Measurements from ENCODE around the gene PTF1A.

The PTF1A gene

DNA sequence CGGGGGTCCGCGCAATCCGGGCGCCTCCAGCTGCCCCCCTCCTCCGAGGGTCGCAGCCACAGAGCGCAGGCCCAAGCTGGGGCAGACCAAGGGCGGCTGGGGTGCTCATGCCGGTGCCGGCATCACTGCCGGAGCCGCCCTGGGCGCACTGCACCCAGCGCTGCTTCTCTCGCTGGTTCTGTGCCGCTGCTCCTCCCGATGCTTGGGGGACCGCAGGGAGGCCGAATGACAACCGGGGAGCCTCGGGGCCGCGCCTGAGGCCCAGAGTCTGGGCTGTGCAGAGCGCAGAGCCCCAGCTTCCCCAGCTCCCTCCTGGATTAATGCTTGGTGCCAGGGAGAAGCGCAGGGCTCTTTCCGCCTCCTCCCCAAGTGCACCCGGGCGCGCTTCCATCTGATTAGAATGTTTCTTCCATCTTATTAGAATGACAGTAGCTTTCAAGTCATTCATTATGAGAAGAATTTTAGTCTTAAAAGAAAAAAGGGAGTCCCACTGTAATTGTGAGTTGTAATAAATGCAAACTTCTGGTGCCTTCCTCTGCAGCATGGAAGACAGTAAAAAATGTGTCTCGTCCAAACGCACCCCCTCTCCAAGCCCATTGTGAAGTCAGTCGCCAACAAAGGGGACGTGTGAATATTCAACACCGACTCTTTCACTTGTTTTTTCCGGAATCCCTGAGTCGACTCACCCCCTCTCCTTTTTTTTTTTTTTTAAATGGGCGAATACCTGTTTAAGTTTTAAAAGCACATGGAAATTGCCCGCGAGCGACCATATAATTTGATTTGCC lies 19.5 kb upstream of the PTF1A start:
- no peaks in the 10 kb centered on the region for H3K36me3 ChIP-seq (replicated peaks; ENCODE audit: insufficient read depth, low read length)

DNA sequence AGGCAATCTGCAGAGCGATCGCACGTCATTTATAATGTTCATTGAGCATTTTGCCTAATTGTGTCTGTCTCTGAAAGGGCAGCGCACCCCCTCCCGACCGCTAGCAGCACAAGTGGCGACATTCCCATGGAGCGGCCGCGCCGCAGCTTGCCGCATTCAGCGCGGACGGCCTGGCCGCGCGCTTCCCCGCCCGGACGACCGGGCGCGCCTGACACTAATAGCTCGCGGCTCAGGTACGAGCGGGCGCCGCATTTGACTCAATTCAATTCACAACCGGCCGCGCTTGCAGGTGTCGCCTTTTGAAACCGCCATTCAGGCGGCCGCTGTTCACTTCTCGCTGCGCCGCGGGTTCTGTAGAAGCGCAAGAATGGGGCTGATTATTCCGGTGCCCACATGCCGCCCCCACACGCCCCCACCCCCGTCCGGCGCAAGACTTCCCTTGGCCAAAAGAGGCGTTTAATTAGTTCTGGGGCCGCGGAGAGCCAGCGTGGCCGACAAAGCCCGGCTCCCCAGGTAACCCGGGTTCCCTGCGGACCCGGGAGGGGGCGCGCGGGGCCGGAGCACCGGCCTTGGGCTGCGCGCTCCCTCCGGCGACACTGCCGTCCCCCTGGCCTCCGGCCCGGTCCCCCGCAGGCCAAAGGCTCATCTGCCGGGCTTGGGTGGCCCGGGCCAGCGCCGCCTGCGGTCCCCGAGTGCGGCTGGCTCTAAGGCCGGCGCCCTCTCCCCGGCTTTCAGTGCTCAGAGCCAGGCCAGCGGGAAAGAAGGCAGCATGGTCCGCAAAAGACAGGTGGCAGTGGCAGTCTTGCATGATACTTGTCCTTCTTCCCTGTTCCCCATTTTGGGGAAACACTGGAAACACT lies 18.7 kb upstream of the PTF1A start:
- Histone ChIP-seq H3F3A (ENCODE audit: insufficient read depth, low read length) (no peaks in the 10 kb centered on the region), H3K27ac (ENCODE audit: low read length) (no peak overlapping the region), H3K4me2 (ENCODE audit: low read depth, low read length) (no peak overlapping the region), H3K36me3 (replicated peaks; ENCODE audit: insufficient read depth, low read length) (no peaks in the 10 kb centered on the region), H3K79me2 (ENCODE audit: low read length) (no peaks in the 10 kb centered on the region), H3K9me3 (replicated peaks; ENCODE audit: insufficient read depth, low read length) (no peaks in the 10 kb centered on the region), H3K9me2 (replicated peaks; ENCODE audit: insufficient read depth, low read length) (no peaks in the 10 kb centered on the region), H3K27me3 (replicated peaks; ENCODE audit: insufficient read depth, low read length) (no peaks in the 10 kb centered on the region), H3K9ac (ENCODE audit: low read length) (no peak overlapping the region), H2AFZ (ENCODE audit: low read length) (no peak overlapping the region), H3K4me3 (ENCODE audit: low read length) (no peak overlapping the region), H3K4me1 (ENCODE audit: low read length) (no peaks in the 10 kb centered on the region), H4K20me1 (ENCODE audit: insufficient read depth, low read length) (no peaks in the 10 kb centered on the region)
- no peak for DNase-seq
- TF ChIP-seq, protein P1, sequence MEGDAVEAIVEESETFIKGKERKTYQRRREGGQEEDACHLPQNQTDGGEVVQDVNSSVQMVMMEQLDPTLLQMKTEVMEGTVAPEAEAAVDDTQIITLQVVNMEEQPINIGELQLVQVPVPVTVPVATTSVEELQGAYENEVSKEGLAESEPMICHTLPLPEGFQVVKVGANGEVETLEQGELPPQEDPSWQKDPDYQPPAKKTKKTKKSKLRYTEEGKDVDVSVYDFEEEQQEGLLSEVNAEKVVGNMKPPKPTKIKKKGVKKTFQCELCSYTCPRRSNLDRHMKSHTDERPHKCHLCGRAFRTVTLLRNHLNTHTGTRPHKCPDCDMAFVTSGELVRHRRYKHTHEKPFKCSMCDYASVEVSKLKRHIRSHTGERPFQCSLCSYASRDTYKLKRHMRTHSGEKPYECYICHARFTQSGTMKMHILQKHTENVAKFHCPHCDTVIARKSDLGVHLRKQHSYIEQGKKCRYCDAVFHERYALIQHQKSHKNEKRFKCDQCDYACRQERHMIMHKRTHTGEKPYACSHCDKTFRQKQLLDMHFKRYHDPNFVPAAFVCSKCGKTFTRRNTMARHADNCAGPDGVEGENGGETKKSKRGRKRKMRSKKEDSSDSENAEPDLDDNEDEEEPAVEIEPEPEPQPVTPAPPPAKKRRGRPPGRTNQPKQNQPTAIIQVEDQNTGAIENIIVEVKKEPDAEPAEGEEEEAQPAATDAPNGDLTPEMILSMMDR (IDR thresholded peaks at IDR 0.05; ENCODE audit: low read length), result no peak
- TF ChIP-seq EZH2phosphoT487 (IDR thresholded peaks at IDR 0.05; ENCODE audit: low read length) (no peak), EZH2 (optimal IDR thresholded peaks at IDR 0.05; ENCODE audit: low read depth, low read length) (no peak)

More for the DNA sequence above, 19.5 kb upstream of the PTF1A start:
- Histone ChIP-seq H2AFZ (ENCODE audit: low read length) (no peak overlapping the region), H3F3A (ENCODE audit: insufficient read depth, low read length) (no peaks in the 10 kb centered on the region), H3K27me3 (replicated peaks; ENCODE audit: insufficient read depth, low read length) (no peaks in the 10 kb centered on the region), H3K4me2 (ENCODE audit: low read depth, low read length) (no peak overlapping the region), H3K4me1 (ENCODE audit: low read length) (no peaks in the 10 kb centered on the region), H3K9ac (ENCODE audit: low read length) (no peak overlapping the region), H3K79me2 (ENCODE audit: low read length) (no peaks in the 10 kb centered on the region), H3K9me2 (replicated peaks; ENCODE audit: insufficient read depth, low read length) (no peaks in the 10 kb centered on the region), H3K9me3 (replicated peaks; ENCODE audit: insufficient read depth, low read length) (no peaks in the 10 kb centered on the region), H4K20me1 (ENCODE audit: insufficient read depth, low read length) (no peaks in the 10 kb centered on the region), H3K4me3 (ENCODE audit: low read length) (no peak overlapping the region), H3K27ac (ENCODE audit: low read length) (no peak overlapping the region)
- DNase-seq, result no peak
- TF ChIP-seq EZH2 (optimal IDR thresholded peaks at IDR 0.05; ENCODE audit: low read depth, low read length) (no peak), EZH2phosphoT487 (IDR thresholded peaks at IDR 0.05; ENCODE audit: low read length) (no peak)
- TF ChIP-seq, protein P1 (IDR thresholded peaks at IDR 0.05; ENCODE audit: low read length), result no peak

DNA sequence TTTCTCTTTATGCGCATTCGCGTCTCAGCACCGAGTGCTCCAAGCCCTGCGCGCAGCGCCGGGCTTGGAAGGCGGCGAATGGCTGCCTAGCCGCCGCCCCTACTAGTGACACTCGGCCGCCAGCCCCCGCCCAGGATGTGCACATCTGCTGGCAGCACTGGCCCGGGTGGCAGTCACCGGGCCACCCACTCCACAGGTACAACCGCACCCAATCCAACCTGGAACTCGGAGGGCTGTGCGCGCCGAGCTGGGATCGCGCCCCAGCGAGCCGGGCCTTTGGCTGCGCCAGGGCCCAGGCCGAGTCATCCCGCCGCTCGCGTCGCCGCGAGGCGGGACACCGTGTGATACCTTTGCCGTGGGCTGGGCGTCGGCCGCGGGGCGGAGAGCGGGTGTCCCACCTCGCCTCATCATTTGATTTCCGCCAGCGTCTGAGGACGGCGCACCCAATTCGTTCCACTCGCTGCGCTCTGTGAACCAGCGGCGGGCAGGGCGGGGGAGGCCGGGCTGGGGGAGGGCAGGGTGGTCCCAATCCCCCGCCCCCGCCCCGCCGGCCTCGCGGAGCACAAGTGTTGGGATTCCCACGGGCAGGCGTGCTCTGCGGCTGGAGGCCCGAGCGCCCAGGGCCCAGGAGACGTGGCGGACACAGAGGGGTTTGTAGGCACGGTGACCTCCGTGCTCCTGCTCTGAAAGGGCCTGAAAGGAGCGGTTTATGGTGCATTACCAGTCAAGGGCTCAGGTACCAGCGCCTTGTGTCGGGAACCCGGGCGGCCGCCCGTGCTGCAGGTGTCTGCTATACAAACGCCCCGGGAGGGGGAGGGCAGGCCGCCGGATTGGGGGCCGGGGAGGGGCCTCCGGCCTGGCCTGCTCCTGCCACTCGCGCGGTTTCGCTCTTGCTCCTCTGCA lies 17.8 kb upstream of the PTF1A start:
- no peaks in the 10 kb centered on the region for H3F3A ChIP-seq (ENCODE audit: insufficient read depth, low read length)
- no peak overlapping the region for H3K27ac ChIP-seq (ENCODE audit: low read length)
- H3K9ac ChIP-seq (ENCODE audit: low read length), result no peak overlapping the region
- H3K4me1 ChIP-seq (ENCODE audit: low read length), result no peaks in the 10 kb centered on the region
- no peak for DNase-seq
- no peak for TF ChIP-seq EZH2 (optimal IDR thresholded peaks at IDR 0.05; ENCODE audit: low read depth, low read length)
- no peak for TF ChIP-seq EZH2phosphoT487 (IDR thresholded peaks at IDR 0.05; ENCODE audit: low read length)
- TF ChIP-seq, protein P1 (IDR thresholded peaks at IDR 0.05; ENCODE audit: low read length), result no peak
- no peak overlapping the region for H2AFZ ChIP-seq (ENCODE audit: low read length)
- no peak overlapping the region for H3K4me3 ChIP-seq (ENCODE audit: low read length)
- no peaks in the 10 kb centered on the region for H3K27me3 ChIP-seq (replicated peaks; ENCODE audit: insufficient read depth, low read length)
- no peaks in the 10 kb centered on the region for H4K20me1 ChIP-seq (ENCODE audit: insufficient read depth, low read length)
- H3K9me3 ChIP-seq (replicated peaks; ENCODE audit: insufficient read depth, low read length), result no peaks in the 10 kb centered on the region
- H3K79me2 ChIP-seq (ENCODE audit: low read length), result no peaks in the 10 kb centered on the region
- no peaks in the 10 kb centered on the region for H3K9me2 ChIP-seq (replicated peaks; ENCODE audit: insufficient read depth, low read length)
- H3K4me2 ChIP-seq (ENCODE audit: low read depth, low read length), result no peak overlapping the region
- H3K36me3 ChIP-seq (replicated peaks; ENCODE audit: insufficient read depth, low read length), result no peaks in the 10 kb centered on the region

Data from MM.1S (cell line).